GM18870 (cell line): ENCODE measurements around the gene NEAT1.
"Not testable (repeated sequence)": the region's sequence is repeated elsewhere in the genome, so short reads cannot be mapped to it uniquely, and the experiment has no call there.

Source experiments
- ATAC-seq: cut with Tn5 transposase; IDR thresholded peaks from one replicate; pipeline ENCODE4 v1.9.1; 2021; ENCODE audit warnings: moderate library complexity; ENCODE audit not compliant: unreplicated experiment

Gene NEAT1

DNA sequence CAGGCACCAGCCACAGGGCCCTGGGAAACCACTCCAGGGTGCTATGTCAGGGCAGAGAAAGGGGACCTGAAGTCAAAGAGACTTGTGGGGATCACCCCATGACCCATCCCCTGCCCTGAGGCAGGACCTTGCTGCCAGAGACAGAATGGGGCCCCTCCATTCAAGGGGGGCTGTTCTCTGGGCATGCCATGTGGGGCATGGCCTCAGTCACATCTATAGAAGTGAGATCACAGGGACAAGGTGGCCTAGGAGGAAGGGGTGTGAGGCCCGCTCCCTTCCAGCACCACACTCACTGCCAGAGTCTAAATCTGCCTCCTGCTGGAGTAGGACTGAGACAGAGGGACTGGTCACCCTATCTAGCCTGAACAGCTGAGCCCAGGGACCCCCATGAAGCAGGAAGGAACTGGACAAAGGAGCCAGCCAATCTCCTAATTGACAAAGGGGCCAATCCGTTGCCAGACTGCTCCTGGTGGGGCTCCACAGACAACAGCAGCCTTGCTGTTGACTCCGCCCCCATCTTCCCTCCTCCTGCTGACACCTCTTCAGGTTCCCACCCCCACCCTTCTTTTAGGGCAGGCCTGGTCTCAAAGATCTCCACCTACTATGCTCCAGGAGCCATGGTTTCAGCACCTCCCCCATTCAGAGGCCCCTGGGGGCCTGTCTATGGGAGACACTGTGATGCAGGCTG, 26.0 kb downstream of the NEAT1 start:
- no peak for ATAC-seq

DNA sequence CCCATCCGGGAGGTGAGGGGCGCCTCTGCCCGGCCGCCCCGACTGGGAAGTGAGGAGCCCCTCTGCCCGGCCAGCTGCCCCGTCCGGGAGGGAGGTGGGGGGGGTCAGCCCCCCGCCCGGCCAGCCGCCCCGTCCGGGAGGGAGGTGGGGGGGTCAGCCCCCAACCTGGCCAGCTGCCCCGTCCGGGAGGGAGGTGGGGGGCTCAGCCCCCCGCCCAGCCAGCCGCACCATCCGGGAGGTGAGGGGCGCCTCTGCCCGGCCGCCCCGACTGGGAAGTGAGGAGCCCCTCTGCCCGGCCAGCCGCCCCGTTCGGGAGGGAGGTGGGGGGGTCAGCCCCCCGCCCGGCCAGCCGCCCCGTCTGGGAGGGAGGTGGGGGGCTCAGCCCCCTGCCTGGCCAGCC, 28.7 kb downstream of the NEAT1 start:
- ATAC-seq, result not testable (repeated sequence)

DNA sequence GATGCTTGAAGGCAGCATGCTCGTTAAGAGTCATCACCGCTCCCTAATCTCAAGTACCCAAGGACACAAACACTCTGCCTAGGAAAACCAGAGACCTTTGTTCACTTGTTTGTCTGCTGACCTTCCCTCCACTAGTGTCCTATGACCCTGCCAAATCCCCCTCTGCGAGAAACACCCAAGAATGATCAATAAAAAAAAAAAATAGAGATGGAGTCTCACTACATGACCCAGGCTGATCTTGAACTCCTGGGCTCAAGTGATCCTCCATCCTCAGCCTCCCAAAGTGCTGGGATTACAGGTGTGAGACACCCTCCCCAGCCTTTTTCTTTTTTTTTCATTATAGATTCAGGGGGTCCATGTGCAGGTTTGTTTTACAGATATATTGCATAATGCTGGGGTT, 29.7 kb downstream of the NEAT1 start:
- not testable (repeated sequence) for ATAC-seq

DNA sequence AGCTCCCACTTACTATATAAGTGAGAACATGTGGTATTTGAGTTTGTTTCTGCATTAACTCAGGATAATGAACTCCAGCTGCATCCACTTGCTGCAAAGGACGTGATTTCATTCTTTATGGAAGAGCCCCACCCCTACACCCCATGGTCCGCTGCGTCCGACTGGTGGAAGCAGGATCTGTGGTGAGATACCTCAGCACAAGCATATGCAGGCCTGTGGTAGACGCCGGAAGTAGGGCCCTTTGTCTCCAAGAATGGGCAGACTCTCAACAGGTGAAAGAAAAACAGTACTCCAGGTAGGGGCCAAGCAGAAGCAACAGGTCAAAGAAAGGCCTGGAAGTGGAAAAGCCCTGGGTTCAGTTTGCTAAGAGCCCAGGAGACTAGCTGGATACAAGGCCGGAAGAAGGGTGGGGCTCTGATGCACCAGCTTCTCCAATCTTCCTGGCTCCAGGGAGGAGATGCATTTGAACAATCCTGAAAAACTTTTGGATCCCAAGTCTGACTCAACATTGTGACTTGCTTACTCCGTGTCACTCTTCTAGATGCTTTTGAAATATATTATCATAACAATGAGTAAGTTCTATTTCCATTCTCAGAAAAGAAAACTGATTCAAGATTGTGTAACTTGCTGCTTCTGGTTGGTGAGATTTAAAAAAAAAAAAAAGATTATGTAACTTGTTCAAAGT, 30.4 kb downstream of the NEAT1 start:
- no peak for ATAC-seq

- no peak for ATAC-seq
Measured at GRCh38 chr11:65454311-65454695, 31.7 kb downstream of the NEAT1 start.

DNA sequence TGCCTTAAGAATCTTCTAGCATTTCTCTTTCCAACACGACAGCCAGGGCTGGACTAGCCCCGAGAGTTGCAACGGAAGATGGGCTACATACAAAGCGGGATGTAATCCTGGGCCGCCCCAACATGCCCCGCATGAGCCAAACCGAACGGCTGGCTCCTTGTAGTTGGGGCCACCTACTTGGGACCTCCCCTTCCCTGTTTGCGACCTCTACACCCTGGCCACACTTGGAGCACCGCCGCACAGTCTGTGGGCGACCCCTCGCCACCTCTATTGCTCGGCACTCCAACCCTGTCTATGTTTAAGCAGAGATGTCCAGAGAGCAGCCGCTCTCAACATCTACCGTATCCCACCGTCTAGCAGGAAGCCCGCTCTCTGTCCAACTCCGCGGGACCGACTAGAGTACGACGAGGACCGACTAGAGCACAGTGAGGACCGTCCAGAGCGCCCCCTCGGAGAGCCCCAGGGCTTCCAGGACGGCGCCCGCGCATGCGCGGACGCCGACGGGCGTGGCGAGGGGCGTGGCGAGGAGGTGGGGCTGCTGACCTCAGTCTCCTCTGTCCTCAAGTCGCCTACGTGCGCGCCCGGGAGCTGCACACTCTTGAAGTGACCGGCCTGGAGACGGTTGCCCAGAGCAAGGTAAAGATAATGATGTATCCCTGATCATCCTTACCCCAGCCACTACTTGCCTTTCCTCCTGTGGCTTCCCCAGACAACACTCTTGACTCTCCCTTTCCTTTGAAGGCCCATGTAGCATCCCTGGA, 32.3 kb downstream of the NEAT1 start:
- ATAC-seq, result peak; percentile 43

GRCh38 chr11:65456418-65456817, 33.8 kb downstream of the NEAT1 start:
- ATAC-seq, result no peak

GRCh38 chr11:65459552-65459951, 37.0 kb downstream of the NEAT1 start:
- ATAC-seq, result no peak

- ATAC-seq, result not testable (repeated sequence)
Measured at GRCh38 chr11:65465471-65465870, 42.9 kb downstream of the NEAT1 start.

DNA sequence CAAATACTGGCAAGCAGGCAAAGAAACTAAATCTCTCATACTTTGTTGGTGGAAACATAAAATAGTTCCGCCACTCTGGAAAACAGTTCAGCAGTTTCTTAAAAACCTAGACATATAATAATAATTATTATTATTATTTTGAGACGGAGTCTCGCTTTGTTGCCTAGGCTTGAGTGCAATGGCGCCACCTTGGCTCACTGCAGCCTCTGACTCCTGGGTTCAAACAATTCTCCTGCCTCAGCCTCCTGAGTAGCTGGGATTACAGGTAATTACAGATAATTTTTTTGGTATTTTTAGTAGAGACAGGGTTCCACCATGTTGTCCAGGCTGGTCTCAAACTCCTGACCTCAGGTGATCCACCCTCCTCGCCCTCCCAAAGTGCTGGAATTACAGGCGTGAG, 44.7 kb downstream of the NEAT1 start:
- ATAC-seq, result not testable (repeated sequence)

DNA sequence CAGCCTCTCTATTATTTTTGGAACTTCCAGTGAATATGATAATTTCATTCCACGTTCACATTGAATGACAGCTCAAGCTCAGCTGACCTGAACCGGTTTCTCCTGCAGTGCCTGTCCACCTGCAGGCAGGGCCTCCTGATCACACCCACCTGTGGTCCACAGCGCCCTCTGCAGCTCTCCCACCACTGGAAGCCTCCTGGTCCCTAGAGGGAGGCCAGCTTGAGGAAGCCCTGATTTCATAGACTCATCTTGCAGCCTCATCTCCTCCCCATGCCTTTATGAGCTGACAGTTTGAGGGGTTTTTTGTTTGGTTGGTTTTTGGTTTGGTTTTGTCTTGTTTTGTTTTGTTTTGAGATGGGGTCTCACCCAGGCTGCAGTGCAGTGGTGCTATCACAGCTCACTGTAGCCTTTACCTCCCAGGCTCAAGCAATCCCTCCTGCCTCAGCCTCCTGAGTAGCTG, 46.3 kb downstream of the NEAT1 start:
- ATAC-seq, result no peak

DNA sequence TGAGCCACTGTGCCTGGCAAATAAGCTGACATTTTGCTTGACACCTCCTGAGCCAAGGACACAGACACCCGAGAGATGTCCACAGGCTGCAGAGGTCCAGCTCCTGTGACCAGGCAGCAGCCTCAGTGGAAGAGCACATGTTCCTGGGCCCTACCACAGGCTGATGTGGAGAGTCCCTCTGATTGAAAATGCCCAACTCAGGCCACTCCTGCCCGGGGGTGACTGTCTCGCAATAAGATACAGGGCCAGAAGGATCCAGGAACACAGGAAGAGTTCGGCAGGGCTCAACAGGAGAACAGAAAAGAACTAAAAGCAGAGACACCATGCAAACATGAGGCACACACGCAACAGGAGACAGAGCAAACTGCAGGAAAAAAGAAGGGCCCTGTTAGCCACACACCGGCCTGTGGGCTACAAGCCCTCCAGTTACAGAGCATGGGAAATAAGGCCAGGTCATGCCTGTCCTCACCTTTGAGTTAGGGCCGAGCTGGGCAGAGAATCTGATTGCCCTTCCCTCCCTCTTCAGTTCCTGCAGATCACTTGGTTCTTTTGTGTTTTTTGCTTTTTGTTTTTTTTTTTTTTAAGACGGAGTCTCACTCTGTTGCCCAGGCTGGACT, 47.9 kb downstream of the NEAT1 start:
- ATAC-seq, result no peak

DNA sequence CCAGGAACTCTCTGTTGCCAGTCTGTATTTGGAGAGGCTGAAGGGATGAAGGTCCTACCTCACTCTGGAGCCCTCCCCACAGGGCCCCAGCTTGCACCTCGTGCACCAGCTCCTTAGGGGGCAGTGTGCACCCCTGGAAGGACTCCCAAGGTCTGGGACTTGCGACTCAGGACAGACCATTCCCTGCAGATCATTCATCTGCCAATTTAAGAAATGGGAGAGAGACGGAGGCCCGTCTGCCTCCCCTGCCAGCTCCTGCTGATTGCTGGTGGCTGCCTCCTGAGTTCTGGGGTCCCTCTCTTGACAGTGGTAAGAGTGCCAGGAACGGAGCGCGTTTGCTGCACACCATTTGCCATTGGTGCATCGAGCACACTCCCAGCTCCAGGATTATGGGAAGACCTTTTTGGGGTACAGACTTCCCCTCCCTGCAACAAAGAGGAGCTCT, 48.9 kb downstream of the NEAT1 start:
- no peak for ATAC-seq

DNA sequence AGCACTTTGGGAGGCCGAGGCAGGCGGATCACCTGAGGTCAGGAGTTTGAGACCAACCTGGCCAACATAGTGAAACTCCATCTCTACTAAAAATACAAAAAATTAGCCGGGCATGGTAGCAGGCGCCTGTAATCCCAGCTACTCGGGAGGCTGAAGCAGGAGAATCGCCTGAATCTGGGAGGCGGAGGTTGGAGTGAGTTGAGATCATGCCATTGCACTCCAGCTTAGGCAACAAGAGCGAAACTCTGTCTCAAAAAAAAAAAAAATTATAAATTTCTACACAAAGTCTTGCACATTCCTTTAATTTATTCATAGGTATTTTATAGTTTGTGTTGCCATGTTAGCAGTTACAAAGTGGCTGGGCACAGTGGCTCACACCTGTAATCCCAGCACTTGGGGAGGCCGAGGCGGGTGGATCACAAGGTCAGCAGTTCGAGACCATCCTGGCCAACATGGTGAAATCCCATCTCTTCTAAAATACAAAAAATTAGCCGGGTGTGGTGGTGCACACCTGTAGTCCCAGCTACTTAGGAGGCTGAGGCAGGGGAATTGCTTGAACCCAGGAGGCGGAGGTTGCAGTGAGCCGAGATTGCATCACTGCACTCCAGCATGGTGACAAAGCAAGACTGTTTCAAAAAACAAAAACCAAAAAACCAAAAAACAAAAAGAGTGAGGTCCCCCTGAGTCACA, 50.1 kb downstream of the NEAT1 start:
- not testable (repeated sequence) for ATAC-seq

DNA sequence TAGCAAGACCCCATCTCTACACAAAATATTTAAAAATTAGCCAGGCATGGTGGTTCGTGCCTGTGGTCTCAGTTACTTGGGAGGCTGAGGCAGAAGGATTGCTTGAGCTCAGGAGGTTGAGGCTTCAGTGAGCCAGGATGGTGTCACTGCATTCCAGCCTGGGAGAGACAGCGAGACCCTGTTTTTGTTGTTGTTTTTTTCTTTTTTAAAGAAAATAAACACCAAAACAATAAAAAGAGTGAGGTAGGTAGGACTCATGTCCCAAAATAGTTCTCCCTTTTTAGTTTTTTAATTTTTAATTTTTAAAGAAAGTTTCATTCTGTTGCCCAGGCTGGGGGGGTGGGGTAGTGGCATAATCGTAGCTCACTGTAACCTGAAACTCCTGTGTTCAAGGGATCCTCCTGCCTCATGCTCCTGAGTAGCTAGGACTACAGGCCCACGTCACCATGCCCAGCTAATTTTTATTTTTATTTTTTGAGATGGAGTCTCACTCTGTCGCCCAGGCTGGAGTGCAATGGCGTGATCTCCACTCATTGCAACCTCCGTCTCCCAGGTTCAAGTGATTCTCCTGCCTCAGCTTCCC, 50.8 kb downstream of the NEAT1 start:
- ATAC-seq, result no peak

GRCh38 chr11:65474864-65475263, 52.3 kb downstream of the NEAT1 start:
- ATAC-seq, result no peak

DNA sequence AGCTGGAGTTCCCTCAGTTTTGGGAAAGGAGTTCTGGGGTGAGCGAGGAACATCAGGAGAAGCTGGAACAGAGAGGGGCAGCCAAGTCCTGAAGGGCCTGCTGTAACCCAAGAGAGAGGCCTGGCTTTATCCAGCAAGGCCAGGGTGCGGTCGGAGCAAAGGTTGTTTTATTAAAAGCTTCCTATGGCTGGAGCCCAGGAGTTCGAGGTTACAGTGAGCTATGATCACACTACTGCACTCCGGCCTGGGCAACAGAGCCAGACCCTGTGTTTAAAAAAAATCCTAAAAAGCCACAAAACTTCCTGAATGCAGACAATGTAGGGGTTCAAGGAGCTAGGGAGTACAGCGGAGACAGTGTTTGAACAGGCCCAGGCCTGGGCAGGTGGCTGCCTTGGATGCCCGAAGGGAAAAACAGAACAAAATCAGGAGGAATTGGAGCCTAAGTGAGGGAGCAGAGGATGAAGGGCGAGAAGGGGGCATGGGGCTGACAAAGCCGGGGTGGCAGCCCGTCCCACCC, 54.1 kb downstream of the NEAT1 start:
- ATAC-seq, result no peak

GRCh38 chr11:65477149-65477965, 54.8 kb downstream of the NEAT1 start:
- no peak for ATAC-seq
